ENCODE results near the gene FOXC1. TPM values are rescaled to one million over a fixed set of nuclear protein-coding genes. Genes with fewer than 3 reads are reported as not detected.

Gene FOXC1
- total and polyA plus RNA-seq, 2 donors from 2014 or later = 18.0 to 58.5 TPM

- no peaks in the 10 kb centered on the region for H3K9me3 ChIP-seq (ENCODE audit: control insufficient read depth in 2 of 3, insufficient read depth in 1 of 3, low read length in 3 of 3)
- DNase-seq (peak in 1 of 5 donors; percentile 56), FAIRE-seq (no peak)
- H3K27me3 ChIP-seq (ENCODE audit: control insufficient read depth, insufficient read depth, low read length) = peaks cover 31% of the 10 kb centered on the region
- TF ChIP-seq, protein P1, sequence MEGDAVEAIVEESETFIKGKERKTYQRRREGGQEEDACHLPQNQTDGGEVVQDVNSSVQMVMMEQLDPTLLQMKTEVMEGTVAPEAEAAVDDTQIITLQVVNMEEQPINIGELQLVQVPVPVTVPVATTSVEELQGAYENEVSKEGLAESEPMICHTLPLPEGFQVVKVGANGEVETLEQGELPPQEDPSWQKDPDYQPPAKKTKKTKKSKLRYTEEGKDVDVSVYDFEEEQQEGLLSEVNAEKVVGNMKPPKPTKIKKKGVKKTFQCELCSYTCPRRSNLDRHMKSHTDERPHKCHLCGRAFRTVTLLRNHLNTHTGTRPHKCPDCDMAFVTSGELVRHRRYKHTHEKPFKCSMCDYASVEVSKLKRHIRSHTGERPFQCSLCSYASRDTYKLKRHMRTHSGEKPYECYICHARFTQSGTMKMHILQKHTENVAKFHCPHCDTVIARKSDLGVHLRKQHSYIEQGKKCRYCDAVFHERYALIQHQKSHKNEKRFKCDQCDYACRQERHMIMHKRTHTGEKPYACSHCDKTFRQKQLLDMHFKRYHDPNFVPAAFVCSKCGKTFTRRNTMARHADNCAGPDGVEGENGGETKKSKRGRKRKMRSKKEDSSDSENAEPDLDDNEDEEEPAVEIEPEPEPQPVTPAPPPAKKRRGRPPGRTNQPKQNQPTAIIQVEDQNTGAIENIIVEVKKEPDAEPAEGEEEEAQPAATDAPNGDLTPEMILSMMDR (IDR thresholded peaks at IDR 0.05; ENCODE audit: borderline replicate concordance, extremely low read depth, insufficient read depth) = no peak
- H3K27ac ChIP-seq (ENCODE audit: low read depth in 2 of 2, low read length in 2 of 2) = no peak overlapping the region
- intact Hi-C loops (cut with DNase I) = loop anchor here (5.0 kb wide), 1 partner anchor 504 kb away; no protein-coding TSS in a partner anchor
- no peak overlapping the region for H3K4me3 ChIP-seq (ENCODE audit: low read length in 3 of 3)
- peaks cover 0 to 14% (median 0%) of the 10 kb centered on the region in 3 donors for H3K4me1 ChIP-seq (ENCODE audit: control insufficient read depth in 2 of 3, insufficient read depth in 2 of 3, low read depth in 1 of 3, low read length in 3 of 3)
- H3K36me3 ChIP-seq (ENCODE audit: control insufficient read depth in 2 of 3, insufficient read depth in 3 of 3, low read length in 3 of 3) = no peaks in the 10 kb centered on the region
- no peak overlapping the region for H3K9ac ChIP-seq (ENCODE audit: low read length in 3 of 3)
Measured at GRCh38 chr6:1603708-1604107, 6.0 kb upstream of the FOXC1 start.

- intact Hi-C loops (cut with DNase I) = loop anchor here (5.0 kb wide), 1 partner anchor 503 kb away; no protein-coding TSS in a partner anchor
- Histone ChIP-seq H3K4me3 (ENCODE audit: low read length in 3 of 3) (peak overlapping the region in 1 of 3 donors; percentile 49), H3K9me3 (ENCODE audit: control insufficient read depth in 2 of 3, insufficient read depth in 1 of 3, low read length in 3 of 3) (no peaks in the 10 kb centered on the region), H3K27ac (ENCODE audit: low read depth in 2 of 2, low read length in 2 of 2) (peak overlapping the region in 1 of 2 donors; percentile 32), H3K4me1 (ENCODE audit: control insufficient read depth in 2 of 3, insufficient read depth in 2 of 3, low read depth in 1 of 3, low read length in 3 of 3) (peaks cover 0 to 17% (median 0%) of the 10 kb centered on the region in 3 donors), H3K36me3 (ENCODE audit: control insufficient read depth in 2 of 3, insufficient read depth in 3 of 3, low read length in 3 of 3) (no peaks in the 10 kb centered on the region), H3K27me3 (ENCODE audit: control insufficient read depth, insufficient read depth, low read length) (peaks cover 31% of the 10 kb centered on the region), H3K9ac (ENCODE audit: low read length in 3 of 3) (peak overlapping the region in 1 of 3 donors; percentile 55)
- DNase-seq (peak; percentile 81 to 92 (median 88)), FAIRE-seq (no peak)
- TF ChIP-seq, protein P1 (IDR thresholded peaks at IDR 0.05; ENCODE audit: borderline replicate concordance, extremely low read depth, insufficient read depth) = peak; percentile 94
Measured at GRCh38 chr6:1604158-1605003, 5.3 kb upstream of the FOXC1 start.

DNA sequence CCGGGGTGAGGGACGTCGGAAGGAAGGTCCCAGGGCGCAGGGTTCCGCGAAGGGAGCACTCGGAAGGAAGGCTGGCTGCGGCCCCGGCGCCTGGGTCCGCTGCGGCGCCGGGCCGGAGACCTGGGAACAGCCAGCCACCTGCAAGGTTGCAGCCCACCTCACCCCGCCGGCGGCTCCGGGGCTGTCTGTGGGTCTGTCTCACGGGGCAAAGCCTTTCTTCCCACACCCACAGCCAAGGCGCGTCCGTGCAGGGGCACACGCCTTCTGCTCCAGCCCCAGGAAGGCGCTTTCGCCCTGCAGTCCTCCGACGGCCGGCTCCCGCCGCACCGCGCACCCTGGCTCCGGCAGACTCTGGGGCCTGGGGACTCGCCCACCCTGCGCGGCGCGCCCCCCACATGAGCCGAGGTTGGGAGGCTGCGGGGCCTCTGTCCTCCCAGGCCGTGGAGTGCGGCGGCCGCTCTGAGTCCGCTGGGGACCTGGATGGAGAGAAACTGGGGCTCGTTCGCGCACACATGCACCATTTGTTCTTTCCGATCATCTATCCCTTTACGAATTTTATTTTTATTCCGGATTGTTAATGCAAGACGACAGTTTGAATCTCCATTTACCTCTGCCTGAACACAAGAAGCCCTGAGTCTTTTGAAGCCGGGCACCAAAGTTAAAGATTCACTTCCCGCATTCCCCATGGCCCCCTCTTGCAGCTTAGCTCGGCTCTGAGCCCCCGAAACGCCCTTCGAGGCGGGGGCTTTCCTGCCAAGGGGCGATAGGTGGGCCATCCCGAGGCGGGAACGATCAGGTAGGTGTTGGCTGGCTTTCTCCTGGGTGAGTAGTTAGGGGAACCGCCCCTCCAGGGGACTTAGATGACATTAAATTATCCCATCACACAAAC, 4.5 kb upstream of the FOXC1 start:
- H3K9me3 ChIP-seq (ENCODE audit: control insufficient read depth in 2 of 3, insufficient read depth in 1 of 3, low read length in 3 of 3) = no peaks in the 10 kb centered on the region
- peak overlapping the region in 1 of 3 donors; percentile 55 for H3K9ac ChIP-seq (ENCODE audit: low read length in 3 of 3)
- FAIRE-seq = no peak
- H3K4me3 ChIP-seq (ENCODE audit: low read length in 3 of 3) = peak overlapping the region in 1 of 3 donors; percentile 49
- H3K4me1 ChIP-seq (ENCODE audit: control insufficient read depth in 2 of 3, insufficient read depth in 2 of 3, low read depth in 1 of 3, low read length in 3 of 3) = peaks cover 0 to 17% (median 0%) of the 10 kb centered on the region in 3 donors
- H3K27ac ChIP-seq (ENCODE audit: low read depth in 2 of 2, low read length in 2 of 2) = peak overlapping the region in 1 of 2 donors; percentile 28
- peak in 4 of 5 donors; percentile 47 to 78 (median 60) for DNase-seq
- TF ChIP-seq, protein P1 (IDR thresholded peaks at IDR 0.05; ENCODE audit: borderline replicate concordance, extremely low read depth, insufficient read depth) = no peak
- intact Hi-C loops (cut with DNase I) = no loop called here
- peaks cover 31% of the 10 kb centered on the region for H3K27me3 ChIP-seq (ENCODE audit: control insufficient read depth, insufficient read depth, low read length)
- no peaks in the 10 kb centered on the region for H3K36me3 ChIP-seq (ENCODE audit: control insufficient read depth in 2 of 3, insufficient read depth in 3 of 3, low read length in 3 of 3)
